GM21381 (cell line): ENCODE measurements around the gene GAS7.

Experiments used
- ATAC-seq: cut with Tn5 transposase; IDR thresholded peaks from one replicate; pipeline ENCODE4 v1.9.1; 2021; ENCODE audit warnings: mild to moderate bottlenecking, moderate library complexity; ENCODE audit not compliant: unreplicated experiment

GAS7 gene

DNA sequence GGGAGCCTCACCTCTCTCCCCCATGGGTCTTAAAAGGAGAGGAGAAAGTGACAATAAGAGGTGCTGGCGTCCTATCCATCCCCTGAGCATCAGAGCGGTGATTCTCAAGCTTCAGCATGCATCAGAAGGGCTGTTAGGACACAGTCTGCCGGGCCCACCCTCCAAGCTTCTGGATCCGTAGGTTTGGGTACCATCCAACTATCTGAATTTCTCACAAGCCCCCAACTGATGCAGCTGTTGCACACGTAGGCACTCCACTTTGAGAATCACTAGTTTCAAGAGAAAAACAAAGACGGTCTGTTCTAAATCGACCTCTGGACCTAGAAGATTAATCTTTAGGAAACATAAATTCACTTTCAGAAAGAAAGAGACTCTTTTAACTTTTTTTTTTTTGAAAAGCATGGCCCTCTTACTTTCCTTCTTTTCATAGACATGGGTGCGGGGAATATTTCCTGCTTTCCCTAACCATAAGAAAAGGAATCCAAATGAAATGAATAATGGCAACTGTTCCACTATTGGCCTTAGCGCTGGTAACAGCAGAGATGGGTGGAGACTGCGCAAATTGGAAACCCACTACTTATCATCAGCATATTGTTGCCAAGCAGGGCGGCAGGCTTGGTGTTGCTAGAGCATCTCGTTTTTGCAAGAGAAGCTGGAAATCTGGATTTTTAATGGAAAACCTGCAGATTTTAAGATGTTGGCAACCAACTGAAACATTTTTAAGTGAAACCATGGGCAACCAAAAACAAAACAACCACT, 144.4 kb downstream of the GAS7 start:
- no peak for ATAC-seq

DNA sequence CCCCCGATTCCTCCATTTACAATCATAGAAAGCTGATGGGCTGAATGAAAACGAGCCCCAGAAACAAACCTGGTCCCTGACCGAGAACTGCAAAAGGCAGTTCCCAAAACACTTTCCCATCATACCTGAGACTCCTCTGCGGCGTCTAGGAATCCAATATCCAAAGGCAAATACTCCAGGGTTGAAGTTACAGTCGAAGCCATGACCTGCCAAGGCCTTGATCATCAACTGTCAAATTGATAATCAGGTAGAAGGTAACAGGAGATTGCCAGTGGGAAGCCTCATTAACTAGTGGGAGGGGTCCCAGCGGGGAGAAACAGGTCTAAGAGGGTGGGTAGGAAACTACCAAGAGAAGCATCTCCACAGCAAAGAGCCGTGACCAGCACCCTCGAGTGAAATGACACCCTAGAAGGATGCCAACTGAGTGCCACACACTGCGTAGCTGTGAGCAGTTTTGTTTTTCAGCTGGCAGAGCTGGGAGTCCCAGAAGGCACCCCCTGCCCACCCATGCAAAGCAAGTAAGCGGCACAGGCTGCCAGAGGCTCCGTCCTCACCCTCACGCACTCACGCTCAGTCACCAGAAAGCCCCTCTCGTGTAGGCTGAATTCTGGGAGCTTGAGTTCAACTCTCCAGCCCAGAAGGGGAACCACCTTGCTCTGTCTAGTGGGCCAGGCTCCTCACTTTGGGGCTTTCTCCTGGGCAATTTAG, 146.1 kb downstream of the GAS7 start:
- ATAC-seq = peak; percentile 36

DNA sequence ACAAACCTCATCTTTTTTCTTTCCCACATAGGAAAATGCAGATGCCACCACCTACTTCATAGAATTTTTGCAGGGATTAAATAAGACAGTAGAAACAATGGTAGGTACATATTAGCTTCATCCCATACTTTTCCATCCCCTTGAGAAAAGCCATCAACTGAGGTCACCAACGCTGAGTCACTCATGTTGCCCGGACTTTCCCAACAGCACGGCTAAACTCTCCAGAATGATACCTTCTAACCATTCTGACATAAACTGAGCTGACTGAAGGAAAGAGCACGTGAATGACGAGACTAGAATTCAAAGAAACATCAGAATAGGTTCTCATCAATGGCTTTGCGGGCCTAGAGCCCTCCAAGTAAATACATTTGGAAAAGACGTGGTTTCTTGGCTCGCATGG, 147.3 kb downstream of the GAS7 start:
- no peak for ATAC-seq

DNA sequence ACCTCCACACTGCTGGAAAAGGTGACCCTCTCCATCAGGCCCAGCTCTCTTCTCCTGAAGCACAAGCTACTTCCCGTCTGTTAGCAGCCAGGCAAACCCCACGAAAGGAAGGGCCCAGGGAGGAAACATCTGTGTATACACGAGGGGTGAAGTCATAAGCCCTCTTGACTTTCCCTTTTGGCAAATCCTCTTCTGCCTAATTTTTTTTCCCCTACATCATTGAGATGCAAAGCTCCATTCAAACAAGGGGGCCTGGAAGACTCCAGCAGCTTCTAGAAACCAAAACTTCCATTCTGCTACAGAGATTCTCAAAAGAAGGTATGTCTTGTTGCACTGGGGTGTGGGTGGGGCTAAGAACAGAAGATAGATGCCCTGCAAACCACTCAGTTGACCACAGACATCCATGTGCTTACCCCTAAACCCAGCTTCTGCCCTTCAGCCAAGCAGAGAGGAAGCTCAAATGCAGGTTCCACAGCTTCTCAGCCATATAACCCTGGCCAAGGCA, 147.8 kb downstream of the GAS7 start:
- ATAC-seq = peak; percentile 36

DNA sequence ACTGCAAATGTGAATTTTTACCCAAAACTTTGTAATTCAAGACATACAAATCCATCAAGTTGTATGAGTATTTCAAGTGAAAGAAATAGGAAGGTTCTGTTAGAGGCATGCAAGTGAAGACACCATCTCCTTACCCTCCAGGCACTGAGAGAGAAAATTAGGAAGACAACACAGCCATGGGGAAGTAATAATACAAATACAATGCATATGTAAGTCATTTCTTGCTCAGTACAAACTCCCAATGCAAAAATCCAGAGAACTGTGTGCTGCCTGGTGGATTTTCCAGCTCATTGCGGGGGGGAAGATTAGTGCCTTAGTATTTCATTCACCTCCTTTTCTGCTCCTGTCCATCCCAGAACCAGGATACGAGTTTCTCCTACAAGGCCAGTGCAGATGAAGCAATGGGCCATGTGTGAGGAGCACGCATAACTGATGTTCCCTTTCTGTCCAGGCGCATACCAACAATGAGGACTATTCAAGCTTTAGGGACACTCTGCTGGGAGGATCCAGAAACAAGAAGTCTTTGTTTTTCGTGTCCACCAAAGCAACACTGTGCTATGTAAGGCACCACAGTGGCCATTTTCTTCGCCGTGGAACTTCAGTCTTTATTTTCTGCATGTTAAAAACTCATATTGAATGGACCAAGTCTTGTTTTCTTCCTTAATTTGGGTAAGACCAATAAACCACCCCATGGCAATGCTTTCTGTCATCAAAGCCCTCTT, 149.6 kb downstream of the GAS7 start:
- no peak for ATAC-seq

DNA sequence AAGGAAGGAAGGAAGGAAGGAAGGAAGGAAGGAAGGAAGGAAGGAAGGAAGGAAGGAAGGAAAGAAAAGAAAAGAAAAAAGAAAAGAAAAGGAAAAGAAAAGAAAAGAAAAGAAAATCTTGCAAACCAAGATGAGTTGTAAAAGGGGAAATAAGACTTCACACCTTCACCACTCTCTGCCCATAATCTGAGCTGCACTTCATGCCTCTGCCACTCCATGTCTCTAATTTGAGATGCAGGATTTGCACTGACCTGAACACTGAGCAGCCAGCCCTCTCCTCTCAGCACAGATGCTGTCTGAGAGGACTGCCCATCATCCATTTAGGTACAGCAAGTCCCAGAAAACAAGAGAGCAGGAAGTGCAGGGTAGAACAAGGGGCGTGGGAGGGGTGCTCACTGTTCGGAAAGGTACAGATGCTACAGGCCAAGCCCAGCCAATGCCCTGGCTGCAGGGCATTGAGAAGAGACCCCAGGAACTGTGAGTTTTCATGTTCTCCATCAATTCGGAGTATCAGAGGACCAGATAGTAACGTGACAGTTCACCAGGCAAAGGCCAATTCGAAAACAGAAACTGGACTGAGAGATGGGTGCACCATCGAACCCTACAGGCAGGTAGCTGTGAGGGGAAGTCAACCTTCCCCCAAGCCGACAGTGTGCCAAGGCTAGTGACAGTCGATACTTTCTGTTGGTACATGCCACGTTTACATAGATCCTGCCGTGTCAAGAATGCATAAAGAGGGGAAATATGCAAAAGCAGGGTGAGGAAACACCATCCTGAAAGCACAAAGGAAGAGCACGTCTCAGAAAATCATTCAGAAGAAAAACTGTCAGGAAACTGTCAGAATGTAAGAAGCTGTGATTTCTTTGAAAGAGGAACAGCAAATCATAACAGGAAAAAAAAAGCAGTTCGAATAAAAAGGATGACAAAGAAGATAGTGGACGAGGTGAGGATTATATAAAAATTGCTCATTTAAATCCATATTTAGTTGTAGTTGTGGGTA, 151.3 kb downstream of the GAS7 start:
- peak; percentile 60 for ATAC-seq

DNA sequence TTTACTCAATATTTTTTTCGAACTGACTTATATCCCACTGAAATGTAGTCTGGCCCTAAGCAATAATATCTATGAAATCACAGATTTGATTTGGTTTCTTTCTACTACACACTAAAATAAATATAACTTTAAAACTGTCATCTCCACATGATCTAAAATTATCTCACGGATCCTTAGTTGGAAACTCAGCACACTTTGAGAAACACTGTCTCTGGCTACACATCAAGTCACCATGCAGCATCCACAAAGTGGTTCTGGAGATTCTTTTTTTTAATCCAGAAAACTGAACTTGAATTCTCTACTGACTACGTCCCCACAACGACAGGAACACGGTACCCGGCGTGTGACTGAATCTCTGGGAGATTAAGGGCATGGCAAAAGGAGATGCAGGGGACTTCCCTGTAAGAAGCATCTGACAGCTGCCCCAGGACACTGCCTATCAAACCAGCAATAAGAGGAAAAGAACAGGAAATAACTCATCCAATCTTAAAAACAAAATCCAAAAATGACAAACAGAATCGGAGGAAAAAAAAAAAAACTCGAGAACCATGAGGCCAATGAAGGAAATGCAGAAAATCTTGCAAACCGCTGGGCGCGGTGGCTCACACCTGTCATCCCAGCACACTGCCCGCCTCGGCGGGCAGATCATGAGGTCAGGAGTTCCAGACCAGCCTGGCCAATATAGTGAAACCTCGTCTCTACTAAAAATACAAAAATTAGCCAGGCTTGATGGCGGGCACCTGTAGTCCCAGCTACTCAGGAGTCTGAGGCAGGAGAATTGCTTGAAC, 152.3 kb downstream of the GAS7 start:
- ATAC-seq = no peak

DNA sequence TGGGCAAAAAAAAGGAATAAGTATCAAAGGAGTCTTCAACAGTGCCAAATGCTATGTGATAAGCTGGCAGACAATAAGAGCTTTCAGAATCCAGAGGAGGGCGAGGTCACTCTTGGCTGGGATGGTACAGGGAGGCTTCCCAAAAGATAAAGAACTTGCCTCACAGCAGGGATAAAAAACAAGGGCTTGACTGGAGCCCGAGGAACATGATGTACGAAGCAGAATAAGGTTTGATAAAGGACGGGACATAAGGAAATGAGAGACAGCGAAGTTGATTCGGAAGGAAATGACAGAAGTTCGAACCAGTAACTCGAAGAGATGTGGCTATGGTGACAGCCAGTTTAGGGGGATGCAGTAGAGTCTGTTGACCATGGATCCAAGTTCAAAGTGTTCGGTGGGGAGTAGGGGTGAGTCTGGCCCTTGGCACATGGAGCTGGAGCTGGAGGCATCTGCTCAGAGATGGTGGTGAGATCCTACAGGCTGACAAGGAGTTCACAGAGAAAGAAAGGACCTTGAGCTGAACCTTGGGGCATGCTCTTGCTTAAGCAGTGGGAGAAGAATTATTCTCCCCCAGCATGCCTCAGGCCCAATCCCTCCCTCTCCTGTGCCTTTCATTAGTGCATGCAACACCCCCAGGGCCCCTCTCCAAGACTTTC, 155.7 kb downstream of the GAS7 start:
- no peak for ATAC-seq

DNA sequence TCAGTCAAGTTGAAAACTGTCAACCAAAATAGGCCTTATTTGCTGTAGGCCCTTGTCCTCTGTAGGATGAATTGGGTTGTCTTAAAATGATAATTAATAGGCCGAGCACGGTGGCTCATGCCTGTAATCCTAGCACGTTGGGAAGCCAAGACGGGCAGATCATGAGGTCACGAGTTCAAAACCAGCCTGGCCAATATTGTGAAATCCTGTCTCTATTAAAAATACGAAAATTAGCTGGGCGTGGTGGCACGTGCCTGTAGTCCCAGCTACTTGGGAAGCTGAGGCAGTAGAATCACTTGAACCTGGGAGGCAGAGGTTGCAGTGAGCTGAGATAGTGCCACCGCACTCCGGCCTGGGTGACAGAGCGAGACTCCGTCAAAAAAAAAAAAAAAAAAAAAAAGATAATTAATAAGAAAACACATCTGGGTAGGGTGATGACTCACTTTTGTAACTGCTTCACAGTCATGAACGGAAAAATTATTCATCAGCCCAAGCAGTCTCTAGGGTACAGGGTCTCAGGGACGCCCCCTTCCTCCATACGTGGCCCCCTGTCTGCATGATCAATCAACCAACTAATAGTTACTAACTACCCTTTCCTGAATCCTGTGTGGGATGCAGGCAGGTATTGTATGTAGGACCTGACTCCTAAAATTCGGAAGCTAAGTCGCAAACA, 156.4 kb downstream of the GAS7 start:
- ATAC-seq = no peak

DNA sequence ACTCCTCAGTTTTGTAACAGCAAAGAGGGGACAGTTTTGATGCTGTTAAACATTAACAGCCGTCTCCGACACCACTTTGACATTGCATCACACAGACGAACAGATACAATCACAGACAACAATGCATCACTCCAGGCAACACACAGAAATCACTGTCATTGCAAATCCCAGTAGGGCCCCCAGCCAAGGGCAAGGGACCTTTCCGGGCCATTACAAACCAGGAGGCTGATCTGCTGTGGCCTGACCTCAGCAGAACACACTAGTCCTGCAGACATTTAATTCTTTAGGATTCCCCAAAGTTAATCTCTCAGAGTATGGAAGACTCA, 157.2 kb downstream of the GAS7 start:
- ATAC-seq = no peak

DNA sequence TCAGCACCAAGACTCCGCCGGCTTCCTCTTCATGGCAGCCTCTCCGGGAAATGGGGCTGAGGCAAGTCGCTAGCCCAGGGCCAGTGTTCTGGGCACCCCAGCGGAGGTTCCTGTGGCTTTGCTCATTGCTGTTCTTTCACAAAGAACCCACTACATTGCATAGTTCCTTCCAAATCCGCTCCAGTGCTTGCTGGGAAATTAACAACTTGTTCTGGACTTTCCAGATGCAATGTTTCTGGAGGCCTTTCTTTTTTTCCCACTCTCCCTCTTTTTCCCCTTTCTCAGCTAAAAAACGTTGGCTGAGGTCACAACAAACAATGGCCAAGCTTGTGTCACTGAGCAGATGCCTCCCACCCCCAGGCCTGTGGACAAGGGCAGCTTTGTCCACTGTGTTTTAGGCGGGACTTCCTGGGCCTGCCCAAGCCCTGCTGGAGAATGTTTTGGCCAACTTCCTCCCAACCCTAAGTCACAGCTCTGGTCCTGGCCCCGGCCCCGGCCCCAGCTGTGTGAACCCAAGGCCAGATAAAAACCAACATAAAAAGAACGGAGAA, 161.8 kb downstream of the GAS7 start:
- no peak for ATAC-seq

DNA sequence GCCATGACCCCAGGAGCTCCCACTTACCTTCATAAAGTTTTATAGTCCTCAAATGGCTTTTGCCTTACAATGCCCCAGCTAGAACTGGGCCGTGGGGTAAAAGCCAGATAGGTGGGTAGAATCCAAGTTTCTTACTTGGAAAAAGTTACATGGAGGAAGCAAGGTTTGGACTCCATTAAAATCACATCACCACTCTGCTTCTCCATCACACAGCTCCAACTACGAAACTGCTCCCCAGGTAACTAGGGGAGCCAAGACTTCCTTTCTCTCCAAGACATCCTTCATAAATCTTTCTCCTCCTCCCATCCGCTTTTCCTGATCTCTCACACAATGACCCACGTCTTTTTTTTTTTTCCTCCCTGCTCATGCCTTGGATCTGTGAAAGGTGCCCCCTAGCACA, 162.5 kb downstream of the GAS7 start:
- ATAC-seq = no peak

DNA sequence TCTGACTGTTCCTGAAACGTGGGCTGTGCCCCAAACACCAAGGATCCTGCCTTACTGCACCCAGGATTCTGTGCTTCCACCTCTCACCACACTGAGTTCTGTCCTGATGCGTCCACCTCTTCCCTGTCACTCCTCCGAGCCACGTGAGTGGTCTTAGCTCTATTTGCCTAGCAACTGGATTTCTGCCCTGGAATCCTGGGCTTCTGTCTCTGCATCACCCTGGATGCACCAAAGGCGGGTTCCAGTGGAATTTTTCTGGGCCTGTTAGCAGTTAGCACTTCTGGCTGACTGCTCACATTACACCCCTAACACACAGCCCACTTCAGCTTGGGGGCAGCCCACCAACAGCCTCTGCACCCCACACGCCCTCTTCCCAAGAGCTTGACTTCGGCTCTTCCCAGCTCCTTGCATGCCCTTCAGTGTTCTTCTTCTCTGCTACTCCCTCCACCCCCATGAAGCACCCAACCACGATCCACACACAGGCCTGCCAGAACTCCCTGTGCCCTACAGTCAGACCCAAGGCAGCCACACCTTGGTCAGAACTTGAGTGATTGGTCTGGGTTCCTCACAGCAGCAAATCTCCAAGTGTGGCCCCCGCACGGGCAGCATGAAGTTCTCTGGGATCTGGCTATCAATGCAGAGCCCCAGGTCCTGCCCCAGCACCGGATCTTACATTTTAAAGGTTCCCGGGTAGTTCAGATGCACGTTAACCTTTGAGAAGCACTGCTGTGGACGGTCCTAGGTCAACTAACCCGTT, 163.5 kb downstream of the GAS7 start:
- ATAC-seq = no peak

DNA sequence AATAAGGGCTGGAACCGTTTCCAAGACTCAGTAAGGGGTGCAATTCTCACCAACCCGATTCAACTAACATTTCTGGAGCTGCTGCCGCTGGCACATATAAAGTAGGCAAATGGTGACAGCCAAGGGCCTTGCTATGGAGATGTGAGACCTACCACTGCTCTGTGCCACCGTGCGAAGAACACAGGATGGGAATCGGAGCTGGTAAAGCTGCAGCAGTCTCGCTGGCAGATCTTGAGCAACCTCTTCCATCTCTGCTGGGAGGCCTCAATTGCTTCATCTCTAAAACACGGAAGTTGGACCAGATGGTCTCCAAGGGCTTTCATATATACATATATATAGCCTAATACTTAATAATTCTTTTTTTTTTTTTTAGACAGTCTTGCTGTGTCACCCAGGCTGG, 164.4 kb downstream of the GAS7 start:
- ATAC-seq = no peak

DNA sequence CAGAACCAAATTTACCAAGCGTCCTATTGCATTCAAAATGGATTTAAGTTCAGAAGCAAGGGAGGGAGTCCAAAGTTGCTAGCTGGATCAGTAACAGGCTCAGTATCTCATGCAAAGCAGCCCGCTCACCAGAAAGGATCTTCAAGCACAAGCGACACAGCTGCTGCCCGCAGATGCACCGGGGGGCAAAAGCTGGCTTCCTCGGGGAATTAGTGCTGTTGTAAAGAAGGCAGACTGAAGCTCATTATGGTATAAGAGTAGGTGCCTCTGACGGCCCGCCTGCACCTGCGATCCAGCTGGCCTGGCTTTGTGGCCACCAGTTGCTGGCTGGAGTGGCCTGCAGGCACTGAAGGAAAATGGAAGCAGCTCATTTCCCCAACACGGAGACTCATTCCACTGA, 165.0 kb downstream of the GAS7 start:
- ATAC-seq = no peak

DNA sequence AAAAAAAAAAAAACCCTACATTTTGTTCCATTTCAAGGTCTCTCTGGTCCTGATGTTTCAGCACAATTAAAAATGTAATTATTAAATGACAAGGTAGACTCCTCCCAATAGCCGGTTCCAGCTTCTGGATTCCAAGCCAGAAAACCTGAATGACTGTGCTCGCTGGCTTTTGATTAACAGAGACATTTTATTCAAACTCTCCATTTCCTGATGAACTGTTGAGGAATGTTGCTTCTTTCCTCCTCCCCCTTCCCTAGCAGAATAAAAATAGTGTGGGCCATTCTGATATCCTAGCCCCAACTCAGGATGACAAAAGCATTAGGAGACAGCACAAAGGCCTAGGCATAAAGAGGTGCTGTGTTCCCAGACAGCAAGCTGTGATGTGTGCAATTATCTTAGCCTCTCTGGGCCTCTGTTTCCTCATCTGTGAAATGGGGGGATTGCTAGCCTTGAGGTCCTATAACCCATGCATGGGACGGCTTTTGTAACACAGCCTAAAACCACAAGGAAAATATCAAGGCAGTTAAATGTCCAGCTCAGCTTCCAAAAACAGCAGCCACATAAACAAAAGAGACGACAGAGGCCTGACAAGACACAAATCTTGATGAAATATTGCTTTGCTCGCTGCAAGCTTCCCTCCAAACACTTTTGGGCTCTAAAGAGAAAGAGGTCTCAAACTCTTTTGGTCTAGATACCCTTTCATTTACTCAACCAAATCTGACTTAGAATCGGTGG, 166.1 kb downstream of the GAS7 start:
- no peak for ATAC-seq

DNA sequence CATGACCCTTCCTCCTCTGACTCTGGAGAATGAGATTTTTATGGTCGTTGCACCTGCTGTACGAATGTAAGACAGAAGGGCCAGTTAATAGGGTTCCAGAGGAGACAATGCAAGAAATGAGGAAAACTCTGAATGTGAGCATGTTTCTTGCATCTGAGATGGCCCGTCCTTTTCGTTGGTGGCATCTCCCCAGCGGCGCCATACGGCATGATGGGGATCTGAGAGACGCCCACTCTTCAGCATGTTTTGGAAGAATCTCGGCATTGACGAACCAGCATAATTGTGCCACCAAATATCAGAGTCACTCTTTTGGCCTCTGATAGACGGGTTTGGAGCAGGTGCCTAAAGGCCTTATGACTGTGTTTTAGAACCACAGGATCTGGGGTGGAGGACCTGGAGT, 166.8 kb downstream of the GAS7 start:
- ATAC-seq = no peak
